Endothelial cell of umbilical vein (primary cell): Measurements from ENCODE around the gene CRYBG2. TPM values are rescaled to one million over a fixed set of nuclear protein-coding genes. Genes with fewer than 3 reads are reported as not detected.

Source experiments
- BruUV-seq: library from RNA; stranded (reverse); fragments of 400-500 nt; replicated peaks from 2 replicates; lab custom pipeline; 2021; lab: Mats Ljungman, UMichigan
- CTCF ChIA-PET: fragments of 300-600, 350-600 bp; sonication (Branson Sonifier 250); formaldehyde crosslinking; loops from one replicate; lab custom pipeline; 2021; ENCODE audit warnings: antibody characterized with exemption, inconsistent platforms; lab: Charles Lee
- POLR2A ChIA-PET: fragments of 300-600, 350-600 bp; sonication (Branson Sonifier 250); formaldehyde crosslinking; loops from one replicate; lab custom pipeline; 2021; ENCODE audit warnings: antibody characterized with exemption, inconsistent platforms; lab: Charles Lee
- DNase-seq: peaks from one replicate; pipeline ENCODE4 v3.0.0-alpha.2; 2011; ENCODE audit warnings: low read depth, low spot score
- FAIRE-seq: peaks from 2 replicates; lab custom pipeline; 2011; peaks lifted over from hg19 to GRCh38; lab: Jason Lieb, UNC
- H2AFZ ChIP-seq: 2 replicates; pipeline ENCODE4 v1.6.0; 2012; ENCODE audit warnings: low read depth, low read length, control low read depth, inconsistent platforms
- H3K27ac ChIP-seq: 2 replicates; pipeline ENCODE4 v1.5.1; 2011; ENCODE audit warnings: low read depth, mild to moderate bottlenecking, control low read depth, low read length, moderate library complexity; ENCODE audit not compliant: insufficient read depth
- H3K27me3 ChIP-seq, 2 experiments: 2 replicates each; pipeline versions ENCODE4 v1.6.0 to v1.6.1; 2011; ENCODE audit warnings: low read length in 2 of 2, mixed read lengths in 1 of 2; ENCODE audit not compliant: control insufficient read depth in 2 of 2, insufficient read depth in 2 of 2
- H3K36me3 ChIP-seq, 2 experiments: 2 replicates in 1 of 2; 3 replicates in 1 of 2; pipeline ENCODE4 v1.5.1; 2011; ENCODE audit warnings: low read length in 2 of 2, mild to moderate bottlenecking in 1 of 2, moderate library complexity in 1 of 2; ENCODE audit not compliant: control insufficient read depth in 2 of 2, insufficient read depth in 2 of 2; ENCODE audit errors: extremely low read depth in 1 of 2
- H3K4me1 ChIP-seq: 3 replicates; pipeline ENCODE4 v1.5.1; 2011; ENCODE audit warnings: mild to moderate bottlenecking, low read length; ENCODE audit not compliant: control insufficient read depth, insufficient read depth; ENCODE audit errors: extremely low read depth
- H3K4me2 ChIP-seq: 2 replicates; pipeline ENCODE4 v1.6.1; 2011; ENCODE audit warnings: low read length, control low read depth, mixed read lengths; ENCODE audit not compliant: insufficient read depth
- H3K4me3 ChIP-seq, 3 experiments: fragments of 200-600 bp in 1 of 3; sonication (generic), shearing (Covaris generic) in 1 of 3; replicated peaks in 1 of 3; 2 replicates each; pipeline ENCODE4 v1.5.1; 2011 to 2016; ENCODE audit warnings: control low read depth in 3 of 3, low read length in 3 of 3, mild to moderate bottlenecking in 2 of 3, inconsistent platforms in 1 of 3, low read depth in 1 of 3, moderate library complexity in 1 of 3; ENCODE audit not compliant: insufficient read depth in 1 of 3
- H3K79me2 ChIP-seq: 2 replicates; pipeline ENCODE4 v1.6.0; 2012; ENCODE audit warnings: low read length, inconsistent platforms; ENCODE audit not compliant: control insufficient read depth, insufficient read depth
- H3K9ac ChIP-seq: replicated peaks from 2 replicates; pipeline ENCODE3; 2011; ENCODE audit warnings: low read length, control low read depth; ENCODE audit not compliant: insufficient read depth; ENCODE audit errors: extremely low read depth
- H3K9me1 ChIP-seq: replicated peaks from 3 replicates; pipeline ENCODE4 v1.6.0; 2011; ENCODE audit warnings: mild to moderate bottlenecking, low read length; ENCODE audit not compliant: control insufficient read depth, insufficient read depth; ENCODE audit errors: extremely low read depth
- H3K9me3 ChIP-seq: replicated peaks from 2 replicates; pipeline ENCODE4 v1.5.1; 2012; ENCODE audit warnings: low read length, inconsistent platforms; ENCODE audit not compliant: control insufficient read depth, insufficient read depth
- H4K20me1 ChIP-seq: replicated peaks from 2 replicates; pipeline ENCODE3; 2011; ENCODE audit warnings: mild to moderate bottlenecking, low read length; ENCODE audit not compliant: control insufficient read depth, insufficient read depth; ENCODE audit errors: extremely low read depth
- CTCF ChIP-seq, 2 donors: IDR thresholded peaks; 1 replicate in 1 of 2; 2 replicates in 1 of 2; pipeline ENCODE4 v1.5.1; 2011; ENCODE audit warnings: low read length in 2 of 2, mild to moderate bottlenecking in 2 of 2, moderate library complexity in 2 of 2, control low read depth in 1 of 2, inconsistent platforms in 1 of 2, low read depth in 1 of 2; ENCODE audit not compliant: insufficient read depth in 1 of 2; ENCODE audit errors: extremely low read depth in 1 of 2
- EZH2 ChIP-seq: IDR thresholded peaks from 2 replicates; pipeline ENCODE4 v1.6.1; 2012; ENCODE audit warnings: borderline replicate concordance, low read depth, mild to moderate bottlenecking, moderate library complexity, low read length, inconsistent platforms; ENCODE audit not compliant: severe bottlenecking
- GATA2 ChIP-seq: IDR thresholded peaks from 2 replicates; pipeline ENCODE4 v1.7.0; 2011; ENCODE audit warnings: low read depth, mild to moderate bottlenecking, moderate library complexity, mixed read lengths, low read length; ENCODE audit not compliant: insufficient read length, insufficient read depth
- JUN ChIP-seq: IDR thresholded peaks from 2 replicates; pipeline ENCODE4 v1.6.1; 2011; ENCODE audit warnings: borderline replicate concordance, low read depth; ENCODE audit not compliant: insufficient read length, insufficient read depth
- MYC ChIP-seq: IDR thresholded peaks from one replicate; pipeline ENCODE4 v1.6.1; 2011; ENCODE audit warnings: mild to moderate bottlenecking, low read depth, low read length
- POLR2A ChIP-seq: IDR thresholded peaks from 2 replicates; pipeline ENCODE4 v1.6.1; 2012; ENCODE audit warnings: low read depth, mild to moderate bottlenecking, control low read depth, low read length
- POLR2AphosphoS5 ChIP-seq: IDR thresholded peaks from 2 replicates; pipeline ENCODE4 v1.6.1; 2012; ENCODE audit warnings: low read depth, mild to moderate bottlenecking, control low read depth, low read length, moderate library complexity; ENCODE audit not compliant: insufficient read depth
- dilution Hi-C: fragments of 300-500 bp; cut with MboI; formaldehyde crosslinking; loops from one replicate; pipeline ENCODE4 v1.15.0; 2019; ENCODE audit warnings: low sequenced_read_pairs; ENCODE audit not compliant: extremely low pct_ligation_motif_present
- intact Hi-C: fragments of 100-400 bp; cut with micrococcal nuclease; formaldehyde crosslinking; loops from one replicate; pipeline ENCODE4 v1.10.0; 2022
- polyA plus RNA-seq, 4 experiments: library from polyadenylated mRNA; depleted of rRNA in 3 of 4; stranded (reverse) in 3 of 4; unstranded in 1 of 4; fragments of >200 nt; gene quantifications; 2 replicates each; pipeline versions ENCODE4 v1.2.1 to v1.2.3, GENCODE V29; 2011 to 2012; ENCODE audit warnings: missing spikeins in 1 of 4
- total RNA-seq: library from RNA; stranded (reverse); gene quantifications from 2 replicates; pipeline ENCODE4 v1.2.3, GENCODE V29; 2021
- TF ChIP-seq, protein P1 (sequence below): IDR thresholded peaks from 2 replicates; pipeline ENCODE4 v1.6.1; 2011; ENCODE audit not compliant: insufficient read depth, insufficient read length

The CRYBG2 gene
- total and polyA plus RNA-seq, 2 donors (not counting 3 experiments of a cell fraction or from before 2014, with no cell fraction given), result not detected

GRCh38 chr1:26349188-26349876 is 4.6 kb downstream of the CRYBG2 start:
- no peak overlapping the region for H3K9ac ChIP-seq
- H3K9me3 ChIP-seq, result no peaks in the 10 kb centered on the region
- no peak overlapping the region for H2AFZ ChIP-seq
- TF ChIP-seq POLR2A, result no peak
- no peak for TF ChIP-seq POLR2AphosphoS5
- no peak for TF ChIP-seq EZH2
- TF ChIP-seq, protein P1, sequence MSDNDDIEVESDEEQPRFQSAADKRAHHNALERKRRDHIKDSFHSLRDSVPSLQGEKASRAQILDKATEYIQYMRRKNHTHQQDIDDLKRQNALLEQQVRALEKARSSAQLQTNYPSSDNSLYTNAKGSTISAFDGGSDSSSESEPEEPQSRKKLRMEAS, result no peak
- TF ChIP-seq GATA2, result no peak
- no peak for TF ChIP-seq CTCF (IDR thresholded peaks at IDR 0.05; ENCODE audit: extremely low read depth in 1 of 2, insufficient read depth in 1 of 2, low read depth in 1 of 2, low read length in 2 of 2)
- no peak for TF ChIP-seq JUN
- TF ChIP-seq MYC, result no peak
- no TSS peak for BruUV-seq
- peaks cover 15% of the 10 kb centered on the region for H3K4me1 ChIP-seq
- H3K9me1 ChIP-seq, result no peaks in the 10 kb centered on the region
- dilution Hi-C loops, result no loop called here
- no peak overlapping the region for H3K4me2 ChIP-seq
- DNase-seq, result no peak
- FAIRE-seq, result no peak
- no peak overlapping the region for H3K27ac ChIP-seq
- H4K20me1 ChIP-seq, result no peaks in the 10 kb centered on the region
- CTCF ChIA-PET, result interaction anchor here (0.6 to 1.0 kb wide), 3 partner anchors 11 to 68 kb away, joined by 3 read pairs; no protein-coding TSS in a partner anchor
- POLR2A ChIA-PET, result no interaction called here
- intact Hi-C loops, result no loop called here
- no peak overlapping the region for H3K4me3 ChIP-seq
- H3K79me2 ChIP-seq, result no peaks in the 10 kb centered on the region
- no peaks in the 10 kb centered on the region for H3K36me3 ChIP-seq
- no peaks in the 10 kb centered on the region for H3K27me3 ChIP-seq
